T-helper 22 cell (primary cell): ENCODE results near the gene ABCA3.
"Not testable (repeated sequence)": the region's sequence is repeated elsewhere in the genome, so short reads cannot be mapped to it uniquely, and the experiment has no call there.

ENCODE experiments used
- DNase-seq: peaks from one replicate; pipeline ENCODE4 v3.0.0-alpha.2; 2020; ENCODE audit warnings: low read depth

Gene ABCA3

GRCh38 chr16:2340564-2341455 is at the start of gene ABCA3:
Gene ABCA3 (minus strand): TSS chr16:2340728. CDS start chr16:2326466, 14,262 bp downstream.
- peak; percentile 76 for DNase-seq

- no peak for DNase-seq
These were observed 48.4 kb upstream of the ABCA3 start for GRCh38 chr16:2388875-2389433.

- DNase-seq, result no peak
These were observed 47.8 kb upstream of the ABCA3 start for GRCh38 chr16:2388139-2388874.

- no peak for DNase-seq
These were observed 46.5 kb upstream of the ABCA3 start for GRCh38 chr16:2386990-2387389.

DNA sequence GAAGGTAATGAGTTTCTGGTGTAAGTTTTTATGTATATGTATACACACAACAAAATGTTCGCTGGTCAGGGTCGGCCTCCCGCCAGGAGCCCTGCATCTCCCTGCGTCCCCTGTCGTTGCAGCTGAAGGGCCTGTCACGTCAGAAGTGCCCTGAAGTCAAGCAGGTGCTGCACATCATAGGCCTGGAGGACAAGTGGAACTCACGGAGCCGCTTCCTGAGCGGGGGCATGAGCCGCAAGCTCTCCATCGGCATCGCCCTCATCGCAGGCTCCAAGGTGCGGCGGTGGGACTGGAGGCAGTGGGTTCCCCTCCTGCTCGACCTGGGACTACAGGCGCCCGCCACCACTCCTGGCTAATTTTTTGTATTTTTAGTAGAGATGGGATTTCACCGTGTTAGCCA is 45.5 kb upstream of the ABCA3 start:
- not testable (repeated sequence) for DNase-seq

- DNase-seq, result no peak
These were observed 44.8 kb upstream of the ABCA3 start for GRCh38 chr16:2385190-2385836.

- DNase-seq, result no peak
These were observed 43.9 kb upstream of the ABCA3 start for GRCh38 chr16:2384426-2384825.

GRCh38 chr16:2383501-2383900 is 43.0 kb upstream of the ABCA3 start:
- DNase-seq, result no peak

GRCh38 chr16:2374644-2375043 is 34.1 kb upstream of the ABCA3 start:
- DNase-seq, result no peak

DNA sequence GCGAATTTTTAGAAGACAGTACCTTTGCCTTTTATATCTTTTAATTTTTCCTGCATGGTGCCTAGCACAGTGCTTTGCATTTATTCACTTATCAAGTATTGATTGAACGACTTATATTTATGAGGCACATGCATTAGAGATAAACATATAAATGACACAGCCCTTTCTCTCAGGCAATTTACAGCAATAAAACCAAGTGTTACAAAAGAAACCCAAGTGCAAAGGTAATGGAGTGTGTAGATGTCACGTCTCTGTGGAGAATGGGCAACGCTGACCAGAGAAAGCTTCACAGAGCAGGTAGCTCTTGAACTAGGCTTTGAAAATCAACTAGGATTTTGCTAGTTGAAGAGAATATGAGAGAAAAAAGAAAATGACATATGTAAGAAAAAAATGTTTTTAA is 32.6 kb upstream of the ABCA3 start:
- DNase-seq, result no peak

DNA sequence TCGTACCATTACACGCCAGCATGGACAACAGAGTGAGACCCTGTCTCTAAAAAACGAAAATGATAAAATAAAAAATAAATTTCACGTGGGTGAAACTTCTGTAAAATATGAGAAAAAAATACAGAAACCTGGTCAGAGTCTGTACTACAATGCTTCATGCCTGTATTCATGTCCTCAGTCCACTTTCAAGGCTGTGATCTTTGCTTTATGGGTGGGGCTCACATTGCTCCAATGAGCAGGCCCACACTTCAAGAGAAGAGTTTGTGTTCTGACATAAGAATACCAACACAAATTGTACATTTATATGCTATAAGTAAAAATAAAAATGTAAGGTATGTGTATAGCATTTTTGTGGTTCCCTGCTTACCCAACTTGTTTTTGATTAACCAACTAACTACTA is 32.2 kb upstream of the ABCA3 start:
- DNase-seq, result no peak

- DNase-seq, result no peak
These were observed 30.9 kb upstream of the ABCA3 start for GRCh38 chr16:2371421-2371820.

- no peak for DNase-seq
These were observed 30.2 kb upstream of the ABCA3 start for GRCh38 chr16:2370721-2371120.

DNA sequence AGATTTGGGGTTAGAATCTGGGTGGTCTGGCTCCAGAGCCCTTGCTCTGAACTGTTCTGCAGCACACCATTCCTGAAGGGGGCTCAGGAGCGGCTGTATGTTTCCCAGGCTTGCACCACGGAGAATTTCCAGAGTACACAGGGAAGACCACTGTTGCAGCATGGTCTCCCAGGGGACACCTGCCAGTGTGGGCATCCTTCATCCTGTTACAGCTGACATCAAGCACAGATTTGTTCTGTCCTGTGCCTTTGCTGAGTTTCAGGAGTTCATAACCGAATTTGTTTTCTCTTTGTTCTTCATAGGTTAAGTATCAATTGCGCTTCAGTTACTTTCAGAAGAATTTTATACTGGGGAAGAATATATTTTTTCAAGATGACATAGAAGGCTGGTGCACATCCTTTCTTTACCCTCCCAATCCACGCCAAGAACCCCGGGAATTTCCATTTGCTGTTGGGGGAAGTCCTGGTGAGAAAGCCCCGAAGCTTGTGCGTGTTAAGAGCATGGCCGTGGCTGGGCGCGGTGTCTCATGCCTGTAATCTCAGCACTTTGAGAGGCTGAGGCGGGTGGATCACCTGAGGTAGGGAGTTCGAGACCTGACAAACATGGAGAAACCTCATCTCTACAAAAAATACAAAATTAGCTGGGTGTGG is 26.3 kb upstream of the ABCA3 start:
- DNase-seq, result no peak

GRCh38 chr16:2365397-2366294 is 25.1 kb upstream of the ABCA3 start:
- DNase-seq, result no peak

GRCh38 chr16:2364638-2365210 is 24.2 kb upstream of the ABCA3 start:
- DNase-seq, result no peak

- DNase-seq, result no peak
These were observed 21.7 kb upstream of the ABCA3 start for GRCh38 chr16:2362218-2362617.

GRCh38 chr16:2361129-2361528 is 20.6 kb upstream of the ABCA3 start:
- DNase-seq, result no peak

DNA sequence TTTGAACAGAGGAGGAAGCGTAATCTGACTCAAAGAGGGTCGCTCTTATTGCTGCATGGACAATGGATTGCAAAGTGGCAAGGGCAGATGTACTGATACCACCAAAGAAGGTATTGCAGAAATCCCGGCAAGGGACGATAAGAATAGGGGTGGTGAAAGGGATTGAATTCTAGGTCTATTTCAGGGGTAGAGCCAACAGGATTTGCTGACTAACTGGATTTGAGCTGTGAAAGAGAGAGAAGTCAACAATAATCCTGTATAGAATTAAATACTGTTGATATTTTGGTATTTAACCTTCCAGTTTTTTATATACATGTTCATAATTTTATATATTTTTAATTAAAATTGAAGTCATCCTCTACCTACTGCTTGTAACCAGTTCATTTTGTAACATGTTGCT is 19.4 kb upstream of the ABCA3 start:
- no peak for DNase-seq

DNA sequence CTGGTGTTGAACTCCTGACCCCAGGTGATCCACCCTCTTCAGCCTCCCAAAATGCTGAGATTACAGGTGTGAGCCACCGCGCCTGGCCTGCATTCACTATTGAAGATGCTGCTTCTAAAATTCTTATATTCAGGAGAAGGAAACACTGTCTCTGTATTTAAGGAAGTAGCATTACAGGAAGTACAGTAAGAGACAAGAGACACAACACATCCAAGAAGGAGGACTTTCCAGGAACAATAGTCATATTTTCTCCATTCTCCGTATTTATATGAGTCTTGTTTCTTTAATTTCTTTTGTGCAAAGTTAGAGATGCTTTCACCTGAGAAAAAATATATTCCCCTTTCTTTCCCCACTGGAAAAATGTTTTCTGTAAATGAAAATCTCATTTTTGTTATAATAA is 18.3 kb upstream of the ABCA3 start:
- DNase-seq, result no peak

GRCh38 chr16:2357331-2357730 is 16.8 kb upstream of the ABCA3 start:
- no peak for DNase-seq
